Measurements from ENCODE around the gene MCEMP1. TPM values are rescaled to one million over a fixed set of nuclear protein-coding genes. Genes with fewer than 3 reads are reported as not detected.
A peak's percentile ranks its signal among the peaks of the same experiment; 100 is the strongest.

The MCEMP1 gene
- total RNA-seq, 2 donors from 2014 or later = 1.2 to 1.7 TPM

GRCh38 chr19:7663706-7664105 is 13.2 kb upstream of the MCEMP1 start:
- ATAC-seq = no peak
- intact Hi-C loops (cut with DNase I) = no loop called here
- no peak for DNase-seq

- intact Hi-C loops (cut with DNase I) = no loop called here
- no peak for ATAC-seq
- DNase-seq = no peak
Observed at GRCh38 chr19:7665076-7665475, 11.8 kb upstream of the MCEMP1 start.

GRCh38 chr19:7668842-7669241 is 8.0 kb upstream of the MCEMP1 start, which contains the start of gene RETN:
RETN (plus strand) TSS chr19:7669049; CDS start chr19:7669327, 278 bp downstream.
- intact Hi-C loops (cut with DNase I) = no loop called here
- no peak for ATAC-seq
- DNase-seq = no peak

DNA sequence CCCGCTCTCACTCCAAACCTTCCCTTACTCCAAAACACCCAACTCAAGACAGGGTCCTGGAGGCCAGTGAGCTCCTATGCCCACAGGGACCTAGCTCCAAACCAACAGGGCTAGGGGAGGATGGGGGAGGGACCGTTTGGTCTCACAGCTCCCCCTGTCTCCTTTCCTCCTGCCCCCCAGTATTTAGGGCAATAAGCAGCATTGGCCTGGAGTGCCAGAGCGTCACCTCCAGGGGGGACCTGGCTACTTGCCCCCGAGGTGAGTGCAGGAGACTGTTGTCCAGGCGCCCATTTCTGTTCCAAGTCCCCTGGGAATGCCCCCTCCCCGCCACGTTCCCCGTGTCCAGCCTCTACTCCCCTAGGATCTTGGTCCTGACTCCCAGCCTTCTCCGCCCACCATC is 7.2 kb upstream of the MCEMP1 start:
- ATAC-seq = no peak
- intact Hi-C loops (cut with DNase I) = loop anchor here in 1 of 2 donors (10.0 kb wide), 1 partner anchor 315 kb away; no protein-coding TSS in a partner anchor
- DNase-seq = no peak

DNA sequence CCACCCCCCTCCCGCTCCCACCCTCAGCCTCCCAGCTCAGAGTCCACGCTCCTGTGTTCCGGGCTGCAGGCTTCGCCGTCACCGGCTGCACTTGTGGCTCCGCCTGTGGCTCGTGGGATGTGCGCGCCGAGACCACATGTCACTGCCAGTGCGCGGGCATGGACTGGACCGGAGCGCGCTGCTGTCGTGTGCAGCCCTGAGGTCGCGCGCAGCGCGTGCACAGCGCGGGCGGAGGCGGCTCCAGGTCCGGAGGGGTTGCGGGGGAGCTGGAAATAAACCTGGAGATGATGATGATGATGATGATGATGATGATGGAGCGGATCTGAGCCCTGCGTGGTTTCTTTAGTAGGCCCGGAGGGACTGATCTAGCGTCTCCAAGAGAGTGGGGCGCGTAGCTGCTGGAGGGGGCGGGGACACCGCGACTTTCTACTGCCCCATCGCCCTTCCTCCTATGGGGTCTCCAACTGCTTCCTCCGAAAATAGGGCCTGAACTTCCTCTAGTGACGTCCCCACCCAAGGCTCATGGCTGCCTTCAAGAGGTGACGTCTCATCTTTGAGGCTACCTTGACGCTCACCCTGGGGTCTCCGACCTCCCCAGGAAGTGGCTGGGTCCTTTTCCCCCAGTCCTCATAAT is 6.6 kb upstream of the MCEMP1 start:
- intact Hi-C loops (cut with DNase I) = loop anchor here in 1 of 2 donors (10.0 kb wide), 1 partner anchor 315 kb away; no protein-coding TSS in a partner anchor
- no peak for ATAC-seq
- DNase-seq = no peak

DNA sequence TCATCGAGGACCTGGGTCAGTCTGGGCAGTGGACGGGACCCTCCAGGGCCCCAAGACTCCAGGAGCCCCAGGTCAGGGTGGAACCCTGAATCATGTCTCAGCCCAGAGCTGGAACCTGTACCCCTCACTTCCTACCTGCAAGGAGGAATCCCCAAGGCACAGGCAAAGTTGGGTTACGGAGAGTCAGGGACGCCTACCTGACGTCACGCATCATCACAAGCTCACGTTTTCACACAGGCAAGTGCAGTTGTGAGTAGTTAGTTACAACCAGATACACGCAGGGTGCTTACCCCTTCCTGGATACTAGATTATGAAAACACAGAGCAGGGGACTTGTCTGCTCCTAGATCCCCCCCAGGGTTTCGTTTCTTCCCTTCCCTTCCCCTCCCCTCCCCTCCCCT is 6.1 kb upstream of the MCEMP1 start:
- no peak for DNase-seq
- no peak for ATAC-seq
- intact Hi-C loops (cut with DNase I) = loop anchor here in 1 of 2 donors (10.0 kb wide), 1 partner anchor 316 kb away; no protein-coding TSS in a partner anchor

DNA sequence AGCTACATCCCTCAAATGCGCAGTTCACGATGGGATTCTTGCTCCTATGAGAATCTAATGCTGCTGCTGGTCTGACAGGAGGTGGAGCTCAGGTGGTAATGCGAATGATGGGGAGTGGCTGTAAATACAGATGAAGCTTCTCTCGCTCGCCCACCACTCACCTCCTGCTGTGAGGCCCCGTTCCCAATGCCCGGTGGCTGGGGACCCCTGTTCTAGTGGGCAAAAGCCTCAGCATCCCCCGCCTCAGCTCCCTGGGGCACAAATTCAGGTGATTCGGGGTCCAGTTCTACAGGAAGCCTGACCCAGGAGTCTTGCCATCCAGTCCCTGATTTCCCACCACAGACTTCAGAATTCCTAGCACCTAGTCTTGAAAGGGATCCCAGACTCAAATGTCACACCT is 4.4 kb upstream of the MCEMP1 start:
- DNase-seq (no peak), ATAC-seq (no peak)
- intact Hi-C loops (cut with DNase I) = loop anchor here in 1 of 2 donors (10.0 kb wide), 1 partner anchor 318 kb away; no protein-coding TSS in a partner anchor

- ATAC-seq = peak; percentile 82 to 86
- peak; percentile 67 for DNase-seq
- intact Hi-C loops (cut with DNase I) = loop anchor here in 1 of 2 donors (10.0 kb wide), 1 partner anchor 320 kb away; no protein-coding TSS in a partner anchor
Observed at GRCh38 chr19:7674010-7675005, 2.6 kb upstream of the MCEMP1 start.

- DNase-seq (no peak), ATAC-seq (no peak)
- intact Hi-C loops (cut with DNase I) = loop anchor here in 1 of 2 donors (10.0 kb wide), 1 partner anchor 322 kb away; no protein-coding TSS in a partner anchor
Observed at GRCh38 chr19:7676376-7676775, 514 bp upstream of the MCEMP1 start.

- intact Hi-C loops (cut with DNase I) = loop anchor here in 1 of 2 donors (10.0 kb wide), 1 partner anchor 323 kb away; no protein-coding TSS in a partner anchor
- DNase-seq = no peak
- ATAC-seq = no peak
Observed at GRCh38 chr19:7677669-7678311, 900 bp downstream of the MCEMP1 start.

GRCh38 chr19:7678971-7679751 is 2.3 kb downstream of the MCEMP1 start:
- ATAC-seq (no peak), DNase-seq (no peak)
- intact Hi-C loops (cut with DNase I) = loop anchor here in 1 of 2 donors (10.0 kb wide), 1 partner anchor 324 kb away; no protein-coding TSS in a partner anchor

DNA sequence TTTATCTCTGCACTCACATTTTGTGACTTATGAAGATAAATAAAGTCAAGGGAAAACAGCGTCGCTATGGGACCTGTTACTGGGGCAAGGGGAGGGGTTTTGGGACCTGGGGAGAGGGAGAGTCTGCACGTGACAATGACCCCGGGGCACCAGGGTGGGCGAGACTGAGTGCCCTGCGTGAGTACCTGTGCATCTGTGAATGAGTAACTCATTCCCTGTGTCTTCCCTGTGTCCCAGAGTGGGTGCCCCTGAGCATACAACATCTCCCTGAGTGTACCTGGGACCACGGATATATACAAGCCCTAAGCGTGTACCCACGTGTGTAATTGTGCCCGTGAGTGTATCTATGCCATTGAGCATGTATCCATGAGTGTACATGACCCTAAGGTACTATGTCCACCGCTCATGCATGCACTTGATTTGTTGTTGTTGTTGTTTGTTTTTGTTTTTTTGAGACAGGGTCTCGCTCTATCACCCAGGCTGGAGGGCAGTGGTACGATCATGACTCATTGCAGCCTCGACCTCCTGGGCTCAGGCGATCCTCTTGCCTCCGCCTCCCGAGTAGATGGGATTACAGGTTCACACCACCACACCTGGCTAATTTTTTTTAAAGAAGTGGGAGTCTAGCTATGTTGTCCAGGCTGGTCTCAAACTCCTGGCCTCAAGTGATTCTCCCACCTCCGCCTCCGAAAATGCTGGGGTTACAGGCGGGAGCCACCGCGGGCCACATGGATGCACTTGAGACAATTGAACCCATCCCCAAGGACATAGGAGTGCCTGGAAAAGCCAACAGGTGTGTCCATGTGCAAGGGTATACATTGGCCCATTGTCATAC is 3.1 kb downstream of the MCEMP1 start:
- intact Hi-C loops (cut with DNase I) = loop anchor here (5.0 to 10.0 kb wide), 2 partner anchors 113 to 325 kb away; no protein-coding TSS in a partner anchor
- ATAC-seq (no peak), DNase-seq (no peak)

DNA sequence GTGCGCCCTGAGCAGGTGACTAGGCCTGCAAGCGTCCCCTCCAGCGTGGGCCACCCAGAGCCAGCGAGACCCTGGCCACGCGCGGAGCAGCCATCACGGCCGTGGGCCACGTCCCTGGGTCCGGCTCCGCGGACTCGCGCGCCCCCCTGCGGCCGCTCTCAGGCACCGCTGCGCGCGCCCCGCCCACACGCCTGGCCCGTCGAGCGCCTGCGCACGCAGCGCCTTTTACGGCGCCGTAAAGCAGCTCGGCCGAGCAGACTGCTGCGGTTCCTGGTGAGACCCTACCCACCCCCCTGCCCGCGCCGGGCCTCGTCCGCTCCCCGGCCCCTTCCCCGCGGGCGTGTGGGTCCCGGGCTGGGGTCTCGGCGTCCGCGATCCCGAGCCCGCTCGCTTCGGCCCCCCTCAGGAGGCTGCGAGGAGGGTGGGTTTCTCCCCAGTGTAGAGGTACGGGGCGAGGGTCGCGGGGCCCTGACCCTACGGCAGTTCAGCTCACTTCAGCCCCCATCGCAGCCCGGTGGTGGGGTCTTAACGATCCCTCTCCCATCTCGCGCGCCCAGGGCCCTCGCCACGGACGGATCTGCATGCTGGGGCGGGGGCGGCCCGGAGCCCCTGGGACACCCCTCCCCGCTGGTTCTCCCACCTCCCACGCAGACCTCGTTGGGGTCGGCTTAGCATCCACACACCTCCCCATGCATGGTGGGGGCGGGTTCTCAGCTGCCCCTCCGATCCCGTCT is 3.9 kb downstream of the MCEMP1 start, which contains the start of gene TRAPPC5:
Gene TRAPPC5 (plus strand): TSS at position 228 of the 734 bp plus-strand sequence. CDS start 1,421 bp downstream, outside the sequence.
- intact Hi-C loops (cut with DNase I) = loop anchor here (5.0 to 10.0 kb wide), 2 partner anchors 113 to 326 kb away; no protein-coding TSS in a partner anchor
- DNase-seq (peak; percentile 90), ATAC-seq (peak; percentile 87 to 91)

- intact Hi-C loops (cut with DNase I) = loop anchor here (5.0 to 10.0 kb wide), 2 partner anchors 114 to 327 kb away; no protein-coding TSS in a partner anchor
- DNase-seq (peak; percentile 83), ATAC-seq (peak; percentile 73 to 77)
Observed at GRCh38 chr19:7681340-7682174, 4.7 kb downstream of the MCEMP1 start.

DNA sequence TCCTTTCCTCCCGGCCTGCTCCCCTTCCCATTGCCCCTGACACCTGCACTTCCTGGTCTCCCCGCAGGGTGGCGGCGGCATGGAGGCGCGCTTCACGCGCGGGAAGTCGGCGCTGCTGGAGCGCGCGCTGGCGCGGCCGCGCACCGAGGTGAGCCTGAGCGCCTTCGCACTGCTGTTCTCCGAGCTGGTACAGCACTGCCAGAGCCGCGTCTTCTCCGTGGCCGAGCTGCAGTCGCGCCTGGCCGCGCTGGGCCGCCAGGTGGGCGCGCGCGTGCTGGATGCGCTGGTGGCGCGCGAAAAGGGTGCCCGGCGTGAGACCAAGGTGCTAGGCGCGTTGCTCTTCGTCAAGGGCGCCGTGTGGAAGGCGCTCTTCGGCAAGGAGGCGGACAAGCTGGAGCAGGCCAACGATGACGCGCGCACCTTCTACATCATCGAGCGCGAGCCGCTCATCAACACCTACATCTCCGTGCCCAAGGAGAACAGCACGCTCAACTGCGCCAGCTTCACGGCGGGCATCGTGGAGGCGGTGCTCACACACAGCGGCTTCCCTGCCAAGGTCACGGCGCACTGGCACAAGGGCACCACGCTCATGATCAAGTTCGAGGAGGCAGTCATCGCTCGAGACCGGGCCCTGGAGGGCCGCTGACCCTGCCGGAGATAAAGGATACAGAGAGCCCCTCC is 5.4 kb downstream of the MCEMP1 start:
- intact Hi-C loops (cut with DNase I) = loop anchor here (5.0 to 10.0 kb wide), 2 partner anchors 115 to 328 kb away; no protein-coding TSS in a partner anchor
- DNase-seq = no peak
- ATAC-seq = no peak

Data from left cardiac atrium (tissue), 4 donors.